ENCODE measurements around the gene ERRFI1. TPM values are rescaled to one million over a fixed set of nuclear protein-coding genes. Genes with fewer than 3 reads are reported as not detected.

ERRFI1 gene
- total RNA-seq, 2 experiments from 2014 or later, result 0.21 TPM; not detected in 1

GRCh38 chr1:8006037-8006963 is 19.8 kb downstream of the ERRFI1 start:
- Mint-ChIP-seq H3K9me3 (ENCODE audit: insufficient read depth) (no peaks in the 10 kb centered on the region), H3K27ac (no peak overlapping the region), H3K36me3 (ENCODE audit: low read depth) (no peaks in the 10 kb centered on the region), H3K4me1 (ENCODE audit: low read depth) (no peaks in the 10 kb centered on the region), H3K27me3 (ENCODE audit: low read depth) (no peaks in the 10 kb centered on the region), H3K4me3 (no peak overlapping the region)
- ChIA-PET POLR2A (interaction anchor here (0.6 kb wide), 1 partner anchor 94 kb away, joined by 3 read pairs; no protein-coding TSS in a partner anchor), CTCF (interaction anchor here (1.3 kb wide), 1 partner anchor 9 kb away, joined by 8 read pairs; no protein-coding TSS in a partner anchor)
- DNase-seq (no peak), ATAC-seq (no peak)

- ATAC-seq (no peak), DNase-seq (no peak)
- CTCF ChIA-PET, result no interaction called here
- POLR2A ChIA-PET, result interaction anchor here (0.6 kb wide), 1 partner anchor 92 kb away, joined by 3 read pairs; no protein-coding TSS in a partner anchor
- Mint-ChIP-seq H3K27ac (no peak overlapping the region), H3K36me3 (ENCODE audit: low read depth) (no peaks in the 10 kb centered on the region), H3K27me3 (ENCODE audit: low read depth) (no peaks in the 10 kb centered on the region), H3K9me3 (ENCODE audit: insufficient read depth) (no peaks in the 10 kb centered on the region), H3K4me3 (no peak overlapping the region), H3K4me1 (ENCODE audit: low read depth) (no peaks in the 10 kb centered on the region)
Observed at GRCh38 chr1:8004803-8005573, 21.1 kb downstream of the ERRFI1 start.

- Mint-ChIP-seq H3K36me3 (ENCODE audit: low read depth) (no peaks in the 10 kb centered on the region), H3K27me3 (ENCODE audit: low read depth) (no peaks in the 10 kb centered on the region), H3K4me1 (ENCODE audit: low read depth) (no peaks in the 10 kb centered on the region), H3K4me3 (no peak overlapping the region), H3K27ac (no peak overlapping the region), H3K9me3 (ENCODE audit: insufficient read depth) (no peaks in the 10 kb centered on the region)
- CTCF ChIA-PET, result no interaction called here
- ATAC-seq (no peak), DNase-seq (no peak)
- POLR2A ChIA-PET, result no interaction called here
Observed at GRCh38 chr1:8004113-8004802, 21.9 kb downstream of the ERRFI1 start.

- no peak overlapping the region for H3K4me3 Mint-ChIP-seq
- ChIA-PET POLR2A (no interaction called here), CTCF (no interaction called here)
- no peaks in the 10 kb centered on the region for H3K36me3 Mint-ChIP-seq (ENCODE audit: low read depth)
- DNase-seq (no peak), ATAC-seq (no peak)
- no peak overlapping the region for H3K27ac Mint-ChIP-seq
- no peaks in the 10 kb centered on the region for H3K4me1 Mint-ChIP-seq (ENCODE audit: low read depth)
- H3K27me3 Mint-ChIP-seq (ENCODE audit: low read depth), result no peaks in the 10 kb centered on the region
- no peaks in the 10 kb centered on the region for H3K9me3 Mint-ChIP-seq (ENCODE audit: insufficient read depth)
Observed at GRCh38 chr1:8003438-8004112, 22.5 kb downstream of the ERRFI1 start.

- ATAC-seq, result no peak
- ChIA-PET POLR2A (no interaction called here), CTCF (no interaction called here)
- Mint-ChIP-seq H3K9me3 (ENCODE audit: insufficient read depth) (no peaks in the 10 kb centered on the region), H3K27me3 (ENCODE audit: low read depth) (no peaks in the 10 kb centered on the region), H3K4me3 (no peak overlapping the region), H3K36me3 (ENCODE audit: low read depth) (no peaks in the 10 kb centered on the region), H3K4me1 (ENCODE audit: low read depth) (no peaks in the 10 kb centered on the region), H3K27ac (no peak overlapping the region)
- DNase-seq, result no peak
Observed at GRCh38 chr1:8002921-8003320, 23.2 kb downstream of the ERRFI1 start.

GRCh38 chr1:8002329-8002910 is 23.7 kb downstream of the ERRFI1 start:
- CTCF ChIA-PET, result no interaction called here
- Mint-ChIP-seq H3K9me3 (ENCODE audit: insufficient read depth) (no peaks in the 10 kb centered on the region), H3K27ac (no peak overlapping the region), H3K4me3 (no peak overlapping the region), H3K27me3 (ENCODE audit: low read depth) (no peaks in the 10 kb centered on the region), H3K4me1 (ENCODE audit: low read depth) (no peaks in the 10 kb centered on the region), H3K36me3 (ENCODE audit: low read depth) (no peaks in the 10 kb centered on the region)
- POLR2A ChIA-PET, result no interaction called here
- ATAC-seq (no peak), DNase-seq (no peak)

- no peak overlapping the region for H3K27ac Mint-ChIP-seq
- H3K4me3 Mint-ChIP-seq, result no peak overlapping the region
- H3K36me3 Mint-ChIP-seq (ENCODE audit: low read depth), result peaks cover 5% of the 10 kb centered on the region
- DNase-seq (no peak), ATAC-seq (no peak)
- H3K27me3 Mint-ChIP-seq (ENCODE audit: low read depth), result no peaks in the 10 kb centered on the region
- CTCF ChIA-PET, result no interaction called here
- H3K4me1 Mint-ChIP-seq (ENCODE audit: low read depth), result no peaks in the 10 kb centered on the region
- POLR2A ChIA-PET, result no interaction called here
- H3K9me3 Mint-ChIP-seq (ENCODE audit: insufficient read depth), result no peaks in the 10 kb centered on the region
Observed at GRCh38 chr1:7995437-7995836, 30.7 kb downstream of the ERRFI1 start.

GRCh38 chr1:7994827-7995226 is 31.3 kb downstream of the ERRFI1 start:
- Mint-ChIP-seq H3K36me3 (ENCODE audit: low read depth) (peaks cover 12% of the 10 kb centered on the region), H3K4me1 (ENCODE audit: low read depth) (no peaks in the 10 kb centered on the region), H3K27ac (no peak overlapping the region), H3K9me3 (ENCODE audit: insufficient read depth) (no peaks in the 10 kb centered on the region), H3K27me3 (ENCODE audit: low read depth) (no peaks in the 10 kb centered on the region), H3K4me3 (no peak overlapping the region)
- POLR2A ChIA-PET, result no interaction called here
- DNase-seq, result no peak
- ATAC-seq, result no peak
- CTCF ChIA-PET, result interaction anchor here (0.6 kb wide), 1 partner anchor 20 kb away, joined by 3 read pairs; no protein-coding TSS in a partner anchor

- ChIA-PET POLR2A (no interaction called here), CTCF (interaction anchor here (0.6 kb wide), 1 partner anchor 21 kb away, joined by 3 read pairs; no protein-coding TSS in a partner anchor)
- peaks cover 14% of the 10 kb centered on the region for H3K36me3 Mint-ChIP-seq (ENCODE audit: low read depth)
- H3K4me1 Mint-ChIP-seq (ENCODE audit: low read depth), result no peaks in the 10 kb centered on the region
- DNase-seq (no peak), ATAC-seq (no peak)
- no peaks in the 10 kb centered on the region for H3K9me3 Mint-ChIP-seq (ENCODE audit: insufficient read depth)
- no peaks in the 10 kb centered on the region for H3K27me3 Mint-ChIP-seq (ENCODE audit: low read depth)
- H3K27ac Mint-ChIP-seq, result no peak overlapping the region
- H3K4me3 Mint-ChIP-seq, result no peak overlapping the region
Observed at GRCh38 chr1:7993593-7994479, 32.3 kb downstream of the ERRFI1 start.

- H3K4me3 Mint-ChIP-seq, result no peak overlapping the region
- ChIA-PET POLR2A (no interaction called here), CTCF (no interaction called here)
- H3K36me3 Mint-ChIP-seq (ENCODE audit: low read depth), result peaks cover 17% of the 10 kb centered on the region
- no peak overlapping the region for H3K27ac Mint-ChIP-seq
- no peak for ATAC-seq
- H3K27me3 Mint-ChIP-seq (ENCODE audit: low read depth), result no peaks in the 10 kb centered on the region
- H3K9me3 Mint-ChIP-seq (ENCODE audit: insufficient read depth), result no peaks in the 10 kb centered on the region
- no peak for DNase-seq
- no peaks in the 10 kb centered on the region for H3K4me1 Mint-ChIP-seq (ENCODE audit: low read depth)
Observed at GRCh38 chr1:7992885-7993284, 33.2 kb downstream of the ERRFI1 start.
